ENCODE data around the gene SYN1. TPM values are rescaled to one million over a fixed set of nuclear protein-coding genes. Genes with fewer than 3 reads are reported as not detected.

The SYN1 gene
- total RNA-seq, 4 donors from 2014 or later = 0.22 to 0.36 TPM; not detected in 2

GRCh38 chrX:47564438-47565085 is 55.1 kb downstream of the SYN1 start:
- peaks cover 3 to 17% of the 10 kb centered on the region in 2 donors for H3K4me1 ChIP-seq
- intact Hi-C loops (cut with DNase I; ENCODE audit: low total_unique reads) (loop anchor here (5.0 kb wide), 1 partner anchor 463 kb away; no protein-coding TSS in a partner anchor), in situ Hi-C loops (cut with MboI; ENCODE audit: low sequenced_read_pairs in 4 of 4) (loop anchor here in 1 of 4 donors (10.0 kb wide), 1 partner anchor 90 kb away; the partner anchor contains the start of genes ELK1 and UXT)
- DNase-seq = no peak
- H3K36me3 ChIP-seq = peaks cover 0 to 39% of the 10 kb centered on the region in 2 donors
- TF ChIP-seq, protein P1, sequence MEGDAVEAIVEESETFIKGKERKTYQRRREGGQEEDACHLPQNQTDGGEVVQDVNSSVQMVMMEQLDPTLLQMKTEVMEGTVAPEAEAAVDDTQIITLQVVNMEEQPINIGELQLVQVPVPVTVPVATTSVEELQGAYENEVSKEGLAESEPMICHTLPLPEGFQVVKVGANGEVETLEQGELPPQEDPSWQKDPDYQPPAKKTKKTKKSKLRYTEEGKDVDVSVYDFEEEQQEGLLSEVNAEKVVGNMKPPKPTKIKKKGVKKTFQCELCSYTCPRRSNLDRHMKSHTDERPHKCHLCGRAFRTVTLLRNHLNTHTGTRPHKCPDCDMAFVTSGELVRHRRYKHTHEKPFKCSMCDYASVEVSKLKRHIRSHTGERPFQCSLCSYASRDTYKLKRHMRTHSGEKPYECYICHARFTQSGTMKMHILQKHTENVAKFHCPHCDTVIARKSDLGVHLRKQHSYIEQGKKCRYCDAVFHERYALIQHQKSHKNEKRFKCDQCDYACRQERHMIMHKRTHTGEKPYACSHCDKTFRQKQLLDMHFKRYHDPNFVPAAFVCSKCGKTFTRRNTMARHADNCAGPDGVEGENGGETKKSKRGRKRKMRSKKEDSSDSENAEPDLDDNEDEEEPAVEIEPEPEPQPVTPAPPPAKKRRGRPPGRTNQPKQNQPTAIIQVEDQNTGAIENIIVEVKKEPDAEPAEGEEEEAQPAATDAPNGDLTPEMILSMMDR (IDR thresholded peaks at IDR 0.05 in 4 of 5, conservative IDR thresholded peaks at IDR 0.05 in 1 of 5) = no peak
- TF ChIP-seq POLR2A (IDR thresholded peaks at IDR 0.05) = no peak
- ATAC-seq = no peak
- no peak overlapping the region for H3K4me3 ChIP-seq
- H3K9me3 ChIP-seq = no peaks in the 10 kb centered on the region
- H3K27me3 ChIP-seq = no peaks in the 10 kb centered on the region
- H3K27ac ChIP-seq = no peak overlapping the region

GRCh38 chrX:47563801-47564315 is 55.8 kb downstream of the SYN1 start:
- TF ChIP-seq POLR2A (IDR thresholded peaks at IDR 0.05) = no peak
- TF ChIP-seq, protein P1 (IDR thresholded peaks at IDR 0.05 in 4 of 5, conservative IDR thresholded peaks at IDR 0.05 in 1 of 5) = no peak
- DNase-seq = no peak
- Histone ChIP-seq H3K4me1 (peaks cover 3 to 17% of the 10 kb centered on the region in 2 donors), H3K4me3 (no peak overlapping the region), H3K9me3 (no peaks in the 10 kb centered on the region), H3K27me3 (no peaks in the 10 kb centered on the region), H3K27ac (no peak overlapping the region), H3K36me3 (peaks cover 0 to 36% of the 10 kb centered on the region in 2 donors)
- intact Hi-C loops (cut with DNase I; ENCODE audit: low total_unique reads) (loop anchor here (5.0 kb wide), 1 partner anchor 463 kb away; no protein-coding TSS in a partner anchor), in situ Hi-C loops (cut with MboI; ENCODE audit: low sequenced_read_pairs in 4 of 4) (loop anchor here in 1 of 4 donors (10.0 kb wide), 1 partner anchor 91 kb away; the partner anchor contains the start of genes ELK1 and UXT)
- ATAC-seq = no peak

DNA sequence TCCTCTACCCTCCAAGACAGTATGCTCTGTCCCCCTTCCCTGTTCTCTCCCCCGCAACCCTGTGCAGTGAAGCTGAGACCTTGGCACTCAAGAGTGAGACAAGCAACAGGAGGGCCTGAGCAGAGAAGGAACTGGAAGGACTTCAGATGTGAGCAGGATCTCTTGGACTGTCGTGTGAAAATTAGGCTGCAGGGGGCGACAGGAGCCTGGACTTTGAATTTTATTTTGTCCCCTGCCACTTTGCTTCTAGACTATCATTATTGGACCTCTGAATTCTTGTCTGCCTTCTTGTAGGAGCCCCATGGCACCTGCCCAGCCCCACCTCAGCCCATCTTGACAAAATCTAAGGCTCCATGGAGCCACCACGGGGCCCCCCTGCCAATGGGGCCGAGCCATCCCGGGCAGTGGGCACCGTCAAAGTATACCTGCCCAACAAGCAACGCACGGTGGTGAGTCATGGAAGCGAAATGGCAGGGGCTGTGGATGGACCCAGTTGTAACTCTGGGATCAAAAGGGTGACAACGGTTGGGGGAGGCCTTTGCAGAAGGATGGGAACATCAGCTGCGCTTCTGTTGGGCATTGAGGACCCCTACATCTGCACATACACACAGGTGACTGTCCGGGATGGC is 56.9 kb downstream of the SYN1 start:
- Histone ChIP-seq H3K27me3 (no peaks in the 10 kb centered on the region), H3K4me3 (no peak overlapping the region), H3K27ac (peak overlapping the region in 3 of 4 donors; percentile 22 to 98 (median 86)), H3K36me3 (peaks cover 0 to 25% of the 10 kb centered on the region in 2 donors), H3K9me3 (no peaks in the 10 kb centered on the region), H3K4me1 (peaks cover 3 to 17% of the 10 kb centered on the region in 2 donors)
- in situ Hi-C loops (cut with MboI; ENCODE audit: low sequenced_read_pairs in 4 of 4) (loop anchor here in 1 of 4 donors (10.0 kb wide), 1 partner anchor 92 kb away; the partner anchor contains the start of genes ELK1 and UXT), intact Hi-C loops (cut with DNase I; ENCODE audit: low total_unique reads) (loop anchor here (5.0 kb wide), 1 partner anchor 465 kb away; no protein-coding TSS in a partner anchor)
- no peak for TF ChIP-seq POLR2A (IDR thresholded peaks at IDR 0.05)
- TF ChIP-seq, protein P1 (IDR thresholded peaks at IDR 0.05 in 4 of 5, conservative IDR thresholded peaks at IDR 0.05 in 1 of 5) = peak in 1 of 5 experiments; percentile 30
- ATAC-seq = no peak
- DNase-seq = no peak

DNA sequence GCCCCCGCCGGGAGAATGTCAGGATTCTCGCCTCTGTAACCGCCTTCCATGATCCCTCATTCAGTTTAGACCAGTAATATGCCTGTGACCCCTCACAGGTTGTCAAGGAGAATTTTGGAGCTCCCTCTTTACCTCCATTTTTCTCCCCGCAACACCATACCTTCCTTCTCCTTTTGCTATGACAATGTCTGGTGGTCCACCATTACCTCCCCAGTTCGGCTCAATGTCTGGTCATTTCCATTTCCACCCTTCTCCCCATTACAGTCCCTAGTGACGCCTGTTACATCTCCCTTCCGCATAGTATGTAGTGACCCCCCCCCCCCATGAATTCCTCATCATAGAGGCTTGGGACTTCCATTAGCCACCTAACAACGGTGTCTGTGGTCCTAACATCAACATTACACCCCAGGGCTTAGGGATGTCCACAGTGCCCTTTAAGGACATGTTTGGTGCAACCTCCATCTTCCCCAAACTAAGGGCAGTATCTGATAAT is 58.0 kb downstream of the SYN1 start:
- in situ Hi-C loops (cut with MboI; ENCODE audit: low sequenced_read_pairs in 4 of 4) = loop anchor here in 1 of 4 donors (10.0 kb wide), 1 partner anchor 93 kb away; the partner anchor contains the start of genes ELK1 and UXT
- no peak for ATAC-seq
- intact Hi-C loops (cut with DNase I; ENCODE audit: low total_unique reads) = loop anchor here (2.0 to 5.0 kb wide), 4 partner anchors 79 to 466 kb away; partner anchors contain the start of genes ELK1, UXT and ZNF41

More for the DNA sequence above, 58.0 kb downstream of the SYN1 start:
- peaks cover 0 to 16% of the 10 kb centered on the region in 2 donors for H3K36me3 ChIP-seq
- no peak for DNase-seq
- H3K4me1 ChIP-seq = peaks cover 3 to 17% of the 10 kb centered on the region in 2 donors
- H3K4me3 ChIP-seq = peak overlapping the region; percentile 66 to 74 (median 72)
- H3K27me3 ChIP-seq = no peaks in the 10 kb centered on the region
- no peaks in the 10 kb centered on the region for H3K9me3 ChIP-seq
- H3K27ac ChIP-seq = peak overlapping the region; percentile 86 to 98 (median 94)
- TF ChIP-seq POLR2A (IDR thresholded peaks at IDR 0.05) = no peak
- TF ChIP-seq, protein P1 (IDR thresholded peaks at IDR 0.05 in 4 of 5, conservative IDR thresholded peaks at IDR 0.05 in 1 of 5) = no peak
